ENCODE results near the gene C10orf67.

DNA sequence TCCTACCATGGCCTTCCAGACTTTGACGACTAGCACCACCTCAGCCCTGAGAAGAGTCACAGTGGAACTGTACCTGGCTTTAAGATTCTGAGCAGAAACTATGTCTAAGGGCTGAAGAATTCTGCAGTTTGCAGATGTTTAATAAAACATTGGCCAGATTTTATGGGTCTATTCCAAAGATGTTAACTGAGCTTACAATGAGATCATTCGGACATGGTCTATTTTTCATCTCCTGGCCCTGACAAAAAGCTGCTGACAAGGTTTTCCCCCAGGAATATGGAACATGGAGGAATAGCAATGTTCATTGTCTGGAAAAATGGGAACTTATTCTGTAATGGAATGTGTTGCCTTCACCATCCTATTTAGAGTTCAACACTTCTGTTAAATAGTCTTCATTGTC, 86.1 kb downstream of the C10orf67 start:
- TF ChIP-seq, protein P1, sequence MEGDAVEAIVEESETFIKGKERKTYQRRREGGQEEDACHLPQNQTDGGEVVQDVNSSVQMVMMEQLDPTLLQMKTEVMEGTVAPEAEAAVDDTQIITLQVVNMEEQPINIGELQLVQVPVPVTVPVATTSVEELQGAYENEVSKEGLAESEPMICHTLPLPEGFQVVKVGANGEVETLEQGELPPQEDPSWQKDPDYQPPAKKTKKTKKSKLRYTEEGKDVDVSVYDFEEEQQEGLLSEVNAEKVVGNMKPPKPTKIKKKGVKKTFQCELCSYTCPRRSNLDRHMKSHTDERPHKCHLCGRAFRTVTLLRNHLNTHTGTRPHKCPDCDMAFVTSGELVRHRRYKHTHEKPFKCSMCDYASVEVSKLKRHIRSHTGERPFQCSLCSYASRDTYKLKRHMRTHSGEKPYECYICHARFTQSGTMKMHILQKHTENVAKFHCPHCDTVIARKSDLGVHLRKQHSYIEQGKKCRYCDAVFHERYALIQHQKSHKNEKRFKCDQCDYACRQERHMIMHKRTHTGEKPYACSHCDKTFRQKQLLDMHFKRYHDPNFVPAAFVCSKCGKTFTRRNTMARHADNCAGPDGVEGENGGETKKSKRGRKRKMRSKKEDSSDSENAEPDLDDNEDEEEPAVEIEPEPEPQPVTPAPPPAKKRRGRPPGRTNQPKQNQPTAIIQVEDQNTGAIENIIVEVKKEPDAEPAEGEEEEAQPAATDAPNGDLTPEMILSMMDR (IDR thresholded peaks at IDR 0.05) = no peak
- TF ChIP-seq POLR2A (IDR thresholded peaks at IDR 0.05) (no peak), POLR2AphosphoS5 (IDR thresholded peaks at IDR 0.05; ENCODE audit: insufficient read depth in 1 of 2, low read depth in 1 of 2) (no peak)
